Fibroblast of lung (primary cell): Measurements from ENCODE around the gene SLC16A10. TPM values are rescaled to one million over a fixed set of nuclear protein-coding genes. Genes with fewer than 3 reads are reported as not detected.

ENCODE experiments used
- DNase-seq, 2 donors: peaks; one replicate each; pipeline versions ENCODE4 v3.0.0 to v3.0.0-alpha.2; 2010; ENCODE audit warnings: low read depth in 2 of 2
- H2AFZ ChIP-seq: 2 replicates; pipeline ENCODE4 v1.5.1; 2012; ENCODE audit warnings: low read length, control low read depth, inconsistent platforms
- H3K27ac ChIP-seq: 2 replicates; pipeline ENCODE4 v1.5.1; 2011; ENCODE audit warnings: low read length, control low read depth; ENCODE audit not compliant: insufficient read depth
- H3K27me3 ChIP-seq: 2 replicates; pipeline ENCODE4 v1.5.1; 2011; ENCODE audit warnings: mild to moderate bottlenecking, low read length; ENCODE audit not compliant: control insufficient read depth, insufficient read depth
- H3K36me3 ChIP-seq: 2 replicates; pipeline ENCODE4 v1.5.1; 2011; ENCODE audit warnings: low read length; ENCODE audit not compliant: control insufficient read depth, insufficient read depth
- H3K4me1 ChIP-seq: 2 replicates; pipeline ENCODE4 v1.5.1; 2011; ENCODE audit warnings: low read length; ENCODE audit not compliant: control insufficient read depth, insufficient read depth; ENCODE audit errors: extremely low read depth
- H3K4me2 ChIP-seq: 2 replicates; pipeline ENCODE4 v1.5.1; 2011; ENCODE audit warnings: low read length, control low read depth; ENCODE audit not compliant: insufficient read depth; ENCODE audit errors: extremely low read depth
- H3K4me3 ChIP-seq, 4 experiments: fragments of 200-600 bp in 1 of 4; sonication (generic) in 1 of 4; replicated peaks in 1 of 4; 2 replicates each; pipeline ENCODE4 v1.5.1; 2011 to 2016; ENCODE audit warnings: low read length in 4 of 4, low read depth in 3 of 4, mild to moderate bottlenecking in 3 of 4, control low read depth in 2 of 4, inconsistent platforms in 1 of 4, mixed read lengths in 1 of 4; ENCODE audit not compliant: insufficient read depth in 1 of 4; ENCODE audit errors: control extremely low read depth in 1 of 4
- H3K79me2 ChIP-seq: 2 replicates; pipeline ENCODE4 v1.5.1; 2012; ENCODE audit warnings: mild to moderate bottlenecking, low read length, inconsistent platforms; ENCODE audit not compliant: control insufficient read depth, insufficient read depth
- H3K9ac ChIP-seq: 2 replicates; pipeline ENCODE4 v1.5.1; 2011; ENCODE audit warnings: mild to moderate bottlenecking, low read length, control low read depth; ENCODE audit not compliant: insufficient read depth
- H3K9me3 ChIP-seq: 2 replicates; pipeline ENCODE4 v1.5.1; 2012; ENCODE audit warnings: low read depth, low read length; ENCODE audit not compliant: control insufficient read depth, insufficient read depth
- H4K20me1 ChIP-seq: 2 replicates; pipeline ENCODE4 v1.5.1; 2011; ENCODE audit warnings: low read length; ENCODE audit not compliant: control insufficient read depth, insufficient read depth; ENCODE audit errors: extremely low read depth
- CTCF ChIP-seq, 2 donors: IDR thresholded peaks in 1 of 2; conservative IDR thresholded peaks in 1 of 2; 1 replicate in 1 of 2; 2 replicates in 1 of 2; pipeline ENCODE4 v1.5.1; 2011 to 2012; ENCODE audit warnings: low read length in 2 of 2, control low read depth in 1 of 2, inconsistent platforms in 1 of 2, low read depth in 1 of 2, mild to moderate bottlenecking in 1 of 2
- EZH2 ChIP-seq: IDR thresholded peaks from 2 replicates; pipeline ENCODE4 v1.5.1; 2012; ENCODE audit warnings: low read length, control low read depth, mild to moderate bottlenecking; ENCODE audit errors: missing control alignments
- polyA plus RNA-seq, 2 donors: library from polyadenylated mRNA; depleted of rRNA in 1 of 2; stranded (reverse) in 1 of 2; unstranded in 1 of 2; fragments of >200 nt; gene quantifications; 2 replicates each; pipeline ENCODE4 v1.2.1, GENCODE V29; 2011 to 2012; ENCODE audit warnings: missing spikeins in 1 of 2
- total RNA-seq: library from RNA; depleted of rRNA; stranded (reverse); fragments of >200 nt; gene quantifications from 2 replicates; pipeline ENCODE4 v1.2.1, GENCODE V29; 2014

The SLC16A10 gene
- total and polyA plus RNA-seq, 2 donors (not counting 1 experiment from before 2014, with no cell fraction given): not detected

GRCh38 chr6:111207141-111207858, 120.0 kb downstream of the SLC16A10 start:
- H3K9ac ChIP-seq: no peak overlapping the region
- no peaks in the 10 kb centered on the region for H3K79me2 ChIP-seq
- peak in 1 of 2 donors; percentile 15 for DNase-seq
- no peak for TF ChIP-seq EZH2
- TF ChIP-seq CTCF (conservative IDR thresholded peaks at IDR 0.05 in 1 of 2, IDR thresholded peaks at IDR 0.05 in 1 of 2; ENCODE audit: low read depth in 1 of 2, low read length in 2 of 2): no peak
- no peaks in the 10 kb centered on the region for H3K9me3 ChIP-seq
- H2AFZ ChIP-seq: no peak overlapping the region
- H3K27ac ChIP-seq: no peak overlapping the region
- no peaks in the 10 kb centered on the region for H3K36me3 ChIP-seq
- no peak overlapping the region for H3K4me2 ChIP-seq
- H3K27me3 ChIP-seq: no peaks in the 10 kb centered on the region
- H4K20me1 ChIP-seq: no peaks in the 10 kb centered on the region
- H3K4me3 ChIP-seq: no peak overlapping the region
- H3K4me1 ChIP-seq: no peaks in the 10 kb centered on the region

GRCh38 chr6:111208933-111209332, 121.6 kb downstream of the SLC16A10 start:
- H3K4me1 ChIP-seq: no peaks in the 10 kb centered on the region
- no peaks in the 10 kb centered on the region for H3K9me3 ChIP-seq
- H4K20me1 ChIP-seq: no peaks in the 10 kb centered on the region
- H3K27me3 ChIP-seq: no peaks in the 10 kb centered on the region
- no peaks in the 10 kb centered on the region for H3K36me3 ChIP-seq
- H3K9ac ChIP-seq: no peak overlapping the region
- no peak overlapping the region for H2AFZ ChIP-seq
- no peak for DNase-seq
- H3K4me2 ChIP-seq: no peak overlapping the region
- no peak overlapping the region for H3K4me3 ChIP-seq
- H3K27ac ChIP-seq: no peak overlapping the region
- no peak for TF ChIP-seq CTCF (conservative IDR thresholded peaks at IDR 0.05 in 1 of 2, IDR thresholded peaks at IDR 0.05 in 1 of 2; ENCODE audit: low read depth in 1 of 2, low read length in 2 of 2)
- no peak for TF ChIP-seq EZH2
- H3K79me2 ChIP-seq: no peaks in the 10 kb centered on the region

- Histone ChIP-seq H3K9ac (no peak overlapping the region), H4K20me1 (no peaks in the 10 kb centered on the region), H3K4me3 (no peak overlapping the region), H3K27me3 (no peaks in the 10 kb centered on the region), H3K27ac (no peak overlapping the region), H3K9me3 (no peaks in the 10 kb centered on the region), H3K79me2 (no peaks in the 10 kb centered on the region), H2AFZ (no peak overlapping the region), H3K4me1 (no peaks in the 10 kb centered on the region), H3K36me3 (no peaks in the 10 kb centered on the region), H3K4me2 (no peak overlapping the region)
- peak; percentile 34 to 71 for DNase-seq
- TF ChIP-seq CTCF (conservative IDR thresholded peaks at IDR 0.05 in 1 of 2, IDR thresholded peaks at IDR 0.05 in 1 of 2; ENCODE audit: low read depth in 1 of 2, low read length in 2 of 2): peak; percentile 60 to 73
- no peak for TF ChIP-seq EZH2
Observed at GRCh38 chr6:111210194-111210728, 123.0 kb downstream of the SLC16A10 start.
